Right renal pelvis (tissue), 4 donors: Measurements from ENCODE around the gene CD55. TPM values are rescaled to one million over a fixed set of nuclear protein-coding genes. Genes with fewer than 3 reads are reported as not detected.

Experiments used
- DNase-seq, 4 donors: peaks; one replicate each; pipeline ENCODE4 v3.0.0-alpha.2; 2013; ENCODE audit warnings: low read depth in 4 of 4, low spot score in 3 of 4, missing footprints in 1 of 4
- polyA plus RNA-seq, 4 donors: library from polyadenylated mRNA; unstranded; fragments of 120-200 nt; gene quantifications; one replicate each; pipeline ENCODE4 v1.2.1, GENCODE V29; 2013; ENCODE audit not compliant: insufficient read length in 4 of 4

The CD55 gene
- polyA plus RNA-seq, 4 donors: 58.0 to 73.1 (median 67.1) TPM

- no peak for DNase-seq
Measured at GRCh38 chr1:207355513-207356295, 34.2 kb downstream of the CD55 start.

- no peak for DNase-seq
Measured at GRCh38 chr1:207361029-207361428, 39.6 kb downstream of the CD55 start.

DNA sequence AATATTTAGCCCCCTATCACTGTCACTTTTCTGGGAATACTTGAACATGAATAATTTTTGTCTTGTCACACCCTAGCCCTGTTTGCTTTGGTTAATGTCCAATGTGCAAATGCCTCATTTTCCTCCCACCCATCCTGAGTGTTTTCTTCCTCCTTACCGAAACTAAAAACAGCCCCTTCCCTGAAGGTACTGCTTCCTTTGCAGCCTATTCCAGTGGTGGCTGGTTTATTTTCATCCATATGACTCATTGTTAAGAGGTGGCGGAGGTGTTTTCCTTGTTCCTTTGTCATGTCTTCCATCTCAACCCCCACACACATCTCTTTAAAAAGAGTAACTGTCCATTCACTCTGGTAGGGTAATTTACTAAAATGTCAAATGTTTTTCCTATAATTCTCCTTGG, 40.4 kb downstream of the CD55 start:
- no peak for DNase-seq

DNA sequence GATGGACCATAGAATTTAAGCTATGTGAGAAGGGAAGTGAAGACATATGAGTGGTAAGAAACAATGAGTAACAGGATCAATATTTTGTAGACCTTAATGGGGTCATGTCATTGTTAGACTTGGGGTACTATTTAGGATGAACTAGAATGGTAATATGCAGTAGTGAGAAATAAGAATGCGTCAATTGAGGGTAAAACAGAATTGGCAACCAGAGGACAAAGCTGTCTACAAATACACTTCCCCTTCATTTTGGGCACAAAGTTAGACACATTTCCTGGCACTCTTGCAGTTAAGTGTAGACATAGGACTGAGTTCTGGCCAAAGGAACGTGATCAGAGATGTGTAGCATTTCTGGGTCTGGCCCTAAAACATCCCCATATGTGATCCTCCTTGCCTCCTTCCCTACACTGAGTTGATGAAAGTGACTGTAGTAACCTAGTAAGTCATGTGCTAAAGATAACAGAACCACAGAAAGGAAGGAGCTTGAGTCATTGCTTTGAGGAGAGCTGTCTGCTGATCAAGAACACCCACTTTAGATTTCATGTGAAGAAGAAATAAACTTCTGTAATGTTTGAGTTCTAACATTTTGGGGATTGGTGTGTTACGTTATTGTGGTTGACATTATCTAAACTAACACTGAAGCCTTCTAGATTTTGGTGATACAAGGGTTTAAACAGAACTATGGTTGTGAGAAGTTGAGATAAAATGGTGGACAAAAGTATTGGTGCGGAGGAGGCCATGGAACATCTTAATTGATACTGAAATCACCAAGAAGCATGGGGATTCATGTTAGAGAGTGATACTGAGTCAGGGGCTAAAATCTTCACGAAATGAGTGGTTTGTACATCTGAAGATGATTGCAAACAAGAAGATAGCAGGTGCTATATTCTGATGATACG, 41.7 kb downstream of the CD55 start:
- DNase-seq: no peak

GRCh38 chr1:207363871-207364270, 42.4 kb downstream of the CD55 start:
- DNase-seq: no peak

DNA sequence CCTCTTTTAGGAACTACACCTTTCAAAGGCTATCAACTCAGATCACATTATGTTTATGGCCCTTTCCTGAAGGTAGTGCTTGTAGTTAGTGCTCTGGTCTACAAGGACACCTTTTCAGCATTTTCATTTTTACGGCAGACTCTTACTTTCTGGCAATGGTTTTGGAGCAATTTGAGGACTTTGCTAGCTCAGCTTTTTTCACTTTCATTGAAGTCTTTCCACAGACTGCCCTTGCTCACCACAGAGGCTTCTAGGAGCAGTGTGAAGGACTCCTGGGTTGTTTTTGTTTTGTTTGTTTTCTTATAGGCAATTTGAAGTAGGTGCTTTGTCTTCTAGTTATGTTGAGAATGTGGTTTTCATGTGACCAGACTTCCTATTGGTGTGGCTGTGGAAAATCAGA, 43.1 kb downstream of the CD55 start:
- DNase-seq: no peak

DNA sequence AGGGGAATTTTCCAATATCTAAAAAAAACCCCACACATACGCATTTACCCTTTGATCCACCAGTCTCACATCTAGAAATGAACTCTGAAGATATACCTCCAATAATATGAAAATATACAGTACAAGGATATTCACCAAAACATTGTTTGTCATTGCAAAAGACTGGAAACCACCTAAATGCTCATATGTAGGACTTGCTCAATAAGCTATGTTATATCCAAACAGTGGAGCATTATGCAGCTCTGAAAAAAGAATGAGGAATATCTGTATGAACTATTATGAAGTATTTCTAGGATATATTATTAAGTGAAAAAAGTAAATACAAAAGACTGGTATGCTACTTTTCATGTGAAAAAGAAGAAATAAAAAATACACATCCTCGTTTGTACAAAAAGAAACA, 43.6 kb downstream of the CD55 start:
- DNase-seq: no peak

- no peak for DNase-seq
Measured at GRCh38 chr1:207366022-207366421, 44.5 kb downstream of the CD55 start.

GRCh38 chr1:207388721-207389120, 67.2 kb downstream of the CD55 start:
- no peak for DNase-seq

GRCh38 chr1:207389728-207390464, 68.4 kb downstream of the CD55 start:
- DNase-seq: no peak

DNA sequence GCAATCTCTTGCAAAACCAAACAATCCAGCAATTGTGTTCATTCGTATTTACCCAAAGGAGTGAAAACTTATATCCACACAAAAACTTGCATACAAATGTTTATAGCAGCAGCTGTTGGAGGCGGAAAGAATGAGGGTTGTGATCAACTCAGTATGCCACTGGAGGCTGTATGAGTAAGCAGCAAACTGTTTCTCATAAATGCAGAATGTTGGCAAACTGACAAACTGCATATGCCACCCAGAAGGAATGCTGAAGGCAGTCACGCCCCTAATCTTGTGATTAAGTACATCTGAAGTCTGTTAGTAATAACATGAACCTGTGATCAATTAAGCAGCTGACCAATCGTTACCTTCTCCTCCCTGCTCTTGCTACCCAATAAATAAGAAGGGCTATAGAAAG, 72.1 kb downstream of the CD55 start:
- DNase-seq: no peak

GRCh38 chr1:207396168-207396746, 74.8 kb downstream of the CD55 start:
- DNase-seq: no peak

GRCh38 chr1:207397525-207397926, 76.0 kb downstream of the CD55 start:
- no peak for DNase-seq

DNA sequence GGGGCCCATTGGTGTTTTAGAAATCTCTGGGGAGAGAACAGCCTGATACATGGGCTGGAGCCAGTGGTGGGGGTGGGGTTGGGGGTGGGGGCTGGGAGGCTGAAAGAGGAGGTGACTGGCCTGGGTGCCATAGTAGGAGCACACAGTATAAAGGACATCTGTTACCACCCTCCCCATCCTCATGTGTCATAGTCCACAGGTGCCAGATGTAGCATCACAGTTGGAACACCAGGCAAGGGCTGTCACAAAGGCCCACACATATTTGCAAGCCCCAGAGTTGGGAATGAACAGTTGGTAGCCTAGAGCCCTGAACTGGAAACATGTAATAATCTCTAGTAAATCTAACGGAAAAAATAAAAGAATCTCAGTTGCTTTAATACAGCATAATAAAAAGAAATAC, 77.5 kb downstream of the CD55 start:
- DNase-seq: no peak

DNA sequence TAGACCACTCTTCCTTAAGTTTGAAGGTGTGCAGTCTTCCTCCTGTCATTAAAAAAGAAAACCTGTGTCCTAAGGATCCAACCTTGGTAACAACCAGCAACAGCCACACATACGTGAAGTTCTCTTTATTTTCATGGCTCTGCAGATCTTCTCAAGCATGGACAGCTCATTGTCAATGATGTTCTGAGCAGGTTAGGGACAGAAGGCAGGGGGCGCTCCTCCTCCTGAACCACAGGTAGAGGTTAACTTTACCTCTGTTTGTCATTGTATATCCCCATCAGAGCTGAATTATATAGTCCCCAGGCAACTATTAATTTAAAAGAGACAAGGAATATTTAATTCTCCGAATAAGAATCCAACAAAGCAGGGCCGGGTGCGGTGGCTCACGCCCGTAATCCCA, 80.1 kb downstream of the CD55 start:
- DNase-seq: no peak

DNA sequence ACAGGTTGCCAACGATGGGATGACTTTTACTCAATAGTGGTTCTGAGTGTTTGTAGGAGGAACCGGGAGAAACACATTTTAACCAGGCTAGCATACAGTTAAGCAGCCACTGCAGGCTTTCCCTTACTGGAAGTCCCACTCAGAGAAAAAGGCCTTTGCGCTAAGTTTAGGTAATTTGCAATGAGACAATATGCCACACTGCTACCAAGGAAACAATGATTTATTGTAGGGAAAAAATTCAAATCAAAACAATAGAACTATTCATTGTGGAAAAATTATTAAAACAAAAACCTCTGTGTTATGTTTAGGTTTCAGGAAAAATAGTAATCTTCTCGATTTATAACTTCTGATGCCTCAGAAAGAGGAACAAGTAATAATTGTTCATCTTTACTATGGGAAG, 81.3 kb downstream of the CD55 start:
- no peak for DNase-seq

DNA sequence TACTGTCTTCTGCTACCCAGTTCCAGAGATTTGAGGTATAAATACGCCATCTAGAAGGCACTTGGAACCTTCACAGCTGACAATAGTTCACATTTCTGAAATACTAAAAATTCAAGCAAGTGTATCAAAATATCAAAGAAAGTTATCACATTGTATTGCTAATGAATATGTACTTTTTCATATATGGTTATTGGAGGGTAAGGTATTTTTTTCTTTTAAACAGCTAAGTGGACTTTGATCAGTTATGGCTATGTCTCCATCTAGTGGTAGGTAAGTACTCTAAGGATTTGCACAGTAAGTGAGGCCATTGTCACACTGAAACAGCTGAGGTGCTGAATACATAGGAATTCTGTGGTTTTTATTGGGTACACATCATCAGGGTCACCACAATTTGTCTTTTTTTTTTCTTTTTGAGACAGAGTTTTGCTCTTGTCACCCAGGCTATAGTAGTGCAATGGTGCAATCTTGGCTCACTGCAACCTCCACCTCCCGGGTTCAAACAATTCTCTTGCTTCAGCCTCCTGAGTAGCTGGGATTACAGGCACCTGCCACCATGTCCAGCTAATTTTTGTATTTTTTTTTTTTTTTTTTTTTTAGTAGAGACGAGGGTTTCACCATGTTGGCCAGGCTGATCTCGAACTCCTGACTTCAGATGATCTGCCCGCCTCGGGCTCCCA, 83.5 kb downstream of the CD55 start:
- peak; percentile 28 to 60 (median 46) for DNase-seq

- no peak for DNase-seq
Measured at GRCh38 chr1:207405814-207406213, 84.3 kb downstream of the CD55 start.

- no peak for DNase-seq
Measured at GRCh38 chr1:207407655-207408260, 86.3 kb downstream of the CD55 start.
